SH-SY5Y (cell line): ENCODE measurements around the gene CCDC181.

Experiments
- GATA2 ChIP-seq: IDR thresholded peaks from 2 replicates; pipeline ENCODE4 v1.6.1; 2011; ENCODE audit warnings: mild to moderate bottlenecking, low read depth, low read length
- GATA3 ChIP-seq: IDR thresholded peaks from 2 replicates; pipeline ENCODE4 v1.6.1; 2011; ENCODE audit warnings: low read depth, mild to moderate bottlenecking, low read length, moderate library complexity

CCDC181 gene

GRCh38 chr1:169427081-169427641 lies at the start of gene CCDC181:
TSS of gene CCDC181 (minus strand) at chr1:169427474. CDS start at chr1:169424927, 2,547 bp downstream.
- no peak for TF ChIP-seq GATA3
- TF ChIP-seq GATA2: peak; percentile 62

GRCh38 chr1:169475806-169476387 lies 48.6 kb upstream of the CCDC181 start:
- TF ChIP-seq GATA2: no peak
- no peak for TF ChIP-seq GATA3

- TF ChIP-seq GATA2 (no peak), GATA3 (no peak)
These were observed 47.2 kb upstream of the CCDC181 start for GRCh38 chr1:169474302-169474995.

GRCh38 chr1:169473347-169473746 lies 46.1 kb upstream of the CCDC181 start:
- TF ChIP-seq GATA3 (no peak), GATA2 (no peak)

GRCh38 chr1:169472738-169473137 lies 45.5 kb upstream of the CCDC181 start:
- TF ChIP-seq GATA3 (no peak), GATA2 (no peak)

GRCh38 chr1:169468982-169469381 lies 41.7 kb upstream of the CCDC181 start:
- TF ChIP-seq GATA3 (no peak), GATA2 (no peak)

- TF ChIP-seq GATA2 (no peak), GATA3 (no peak)
These were observed 39.3 kb upstream of the CCDC181 start for GRCh38 chr1:169466259-169467230.

- no peak for TF ChIP-seq GATA2
- no peak for TF ChIP-seq GATA3
These were observed 38.0 kb upstream of the CCDC181 start for GRCh38 chr1:169465281-169465680.

- TF ChIP-seq GATA3 (no peak), GATA2 (no peak)
These were observed 35.1 kb upstream of the CCDC181 start for GRCh38 chr1:169462385-169462784.

GRCh38 chr1:169461390-169462000 lies 34.2 kb upstream of the CCDC181 start:
- TF ChIP-seq GATA2 (no peak), GATA3 (no peak)

- no peak for TF ChIP-seq GATA2
- TF ChIP-seq GATA3: no peak
These were observed 33.0 kb upstream of the CCDC181 start for GRCh38 chr1:169460191-169460833.

- TF ChIP-seq GATA2: no peak
- TF ChIP-seq GATA3: no peak
These were observed 30.2 kb upstream of the CCDC181 start for GRCh38 chr1:169457443-169457842.

- no peak for TF ChIP-seq GATA3
- no peak for TF ChIP-seq GATA2
These were observed 28.8 kb upstream of the CCDC181 start for GRCh38 chr1:169456029-169456428.
